ENCODE measurements around the gene ZNF850. TPM values are rescaled to one million over a fixed set of nuclear protein-coding genes. Genes with fewer than 3 reads are reported as not detected.

Gene ZNF850
- total RNA-seq, 1 experiment from 2014 or later = 1.4 TPM

- H2AFZ ChIP-seq (ENCODE audit: low read depth, low read length, poor library complexity, severe bottlenecking) = no peak overlapping the region
- no peaks in the 10 kb centered on the region for H3K27me3 ChIP-seq (ENCODE audit: insufficient read depth, low read length)
- peaks cover 5 to 9% of the 10 kb centered on the region in 2 experiments; a peak in 2 of 4 replicates for H3K9me3 ChIP-seq (ENCODE audit: control insufficient read depth in 1 of 2, insufficient read depth in 1 of 2, low read depth in 1 of 2, low read length in 2 of 2)
- H3K79me2 ChIP-seq (ENCODE audit: insufficient read depth, low read length) = no peaks in the 10 kb centered on the region
- DNase-seq (ENCODE audit: low read depth, low spot score) = no peak
- no peaks in the 10 kb centered on the region for H4K20me1 ChIP-seq (ENCODE audit: insufficient read depth)
- H3K4me2 ChIP-seq (ENCODE audit: low read length) = no peak overlapping the region
- no TSS peak for BruUV-seq (replicated peaks)
- ChIA-PET RAD21 (ENCODE audit: low non-redundant PET in 1 of 2, low total read pairs in 2 of 2, uncharacterized antibody in 2 of 2, unreplicated experiment in 2 of 2) (no interaction called here), POLR2A (no interaction called here), CTCF (no interaction called here)
- intact Hi-C loops (cut with micrococcal nuclease) = no loop called here
- no peak for TF ChIP-seq SRF (IDR thresholded peaks at IDR 0.05; ENCODE audit: low read depth)
- no peak for TF ChIP-seq ZNF274 (IDR thresholded peaks at IDR 0.05; ENCODE audit: low read depth, low read length)
- no peak overlapping the region for H3K27ac ChIP-seq (ENCODE audit: low read depth, low read length)
- H3K36me3 ChIP-seq (ENCODE audit: control insufficient read depth in 1 of 2, insufficient read depth in 2 of 2, low read length in 2 of 2) = no peaks in the 10 kb centered on the region
- H3K9ac ChIP-seq (ENCODE audit: low read length) = no peak overlapping the region
- ATAC-seq = no peak
- H3K9me2 ChIP-seq (ENCODE audit: insufficient read depth) = no peaks in the 10 kb centered on the region
- no peaks in the 10 kb centered on the region for H3K4me1 ChIP-seq (ENCODE audit: control insufficient read depth in 1 of 2, insufficient read depth in 2 of 2, low read length in 2 of 2)
- H3K4me3 ChIP-seq (replicated peaks in 1 of 2; ENCODE audit: low read depth in 1 of 2, low read length in 2 of 2) = no peak overlapping the region
Observed at GRCh38 chr19:36797786-36798108, 25.1 kb upstream of the ZNF850 start.

GRCh38 chr19:36796714-36796992 lies 24.0 kb upstream of the ZNF850 start:
- DNase-seq (ENCODE audit: low read depth, low spot score) (no peak), ATAC-seq (no peak)
- RAD21 ChIA-PET (ENCODE audit: low non-redundant PET in 1 of 2, low total read pairs in 2 of 2, uncharacterized antibody in 2 of 2, unreplicated experiment in 2 of 2) = no interaction called here
- H3K27me3 ChIP-seq (ENCODE audit: insufficient read depth, low read length) = no peaks in the 10 kb centered on the region
- POLR2A ChIA-PET = no interaction called here
- CTCF ChIA-PET = no interaction called here
- no peak overlapping the region for H3K4me3 ChIP-seq (replicated peaks in 1 of 2; ENCODE audit: low read depth in 1 of 2, low read length in 2 of 2)
- H3K9me2 ChIP-seq (ENCODE audit: insufficient read depth) = no peaks in the 10 kb centered on the region
- no peak overlapping the region for H3K9ac ChIP-seq (ENCODE audit: low read length)
- H3K4me2 ChIP-seq (ENCODE audit: low read length) = no peak overlapping the region
- H2AFZ ChIP-seq (ENCODE audit: low read depth, low read length, poor library complexity, severe bottlenecking) = no peak overlapping the region
- H4K20me1 ChIP-seq (ENCODE audit: insufficient read depth) = no peaks in the 10 kb centered on the region
- no peak overlapping the region for H3K27ac ChIP-seq (ENCODE audit: low read depth, low read length)
- no TSS peak for BruUV-seq (replicated peaks)
- peaks cover 5 to 9% of the 10 kb centered on the region in 2 experiments; a peak in 2 of 4 replicates for H3K9me3 ChIP-seq (ENCODE audit: control insufficient read depth in 1 of 2, insufficient read depth in 1 of 2, low read depth in 1 of 2, low read length in 2 of 2)
- intact Hi-C loops (cut with micrococcal nuclease) = no loop called here
- H3K79me2 ChIP-seq (ENCODE audit: insufficient read depth, low read length) = no peaks in the 10 kb centered on the region
- no peaks in the 10 kb centered on the region for H3K4me1 ChIP-seq (ENCODE audit: control insufficient read depth in 1 of 2, insufficient read depth in 2 of 2, low read length in 2 of 2)
- H3K36me3 ChIP-seq (ENCODE audit: control insufficient read depth in 1 of 2, insufficient read depth in 2 of 2, low read length in 2 of 2) = no peaks in the 10 kb centered on the region
- TF ChIP-seq ZNF274 (IDR thresholded peaks at IDR 0.05; ENCODE audit: low read depth, low read length) (no peak), EZH2 (IDR thresholded peaks at IDR 0.05) (no peak), POLR2AphosphoS5 (IDR thresholded peaks at IDR 0.05; ENCODE audit: low read depth, low read length) (no peak), JUND (IDR thresholded peaks at IDR 0.05) (no peak), CTCF (IDR thresholded peaks at IDR 0.05 in 2 of 3, conservative IDR thresholded peaks at IDR 0.05 in 1 of 3; ENCODE audit: borderline replicate concordance in 1 of 3, insufficient read depth in 1 of 3, low read depth in 2 of 3, low read length in 2 of 3) (no peak), CBX3 (IDR thresholded peaks at IDR 0.05; ENCODE audit: low read depth) (no peak), FOSL1 (IDR thresholded peaks at IDR 0.05; ENCODE audit: low read depth) (no peak), POLR2A (IDR thresholded peaks at IDR 0.05; ENCODE audit: borderline replicate concordance, extremely low read depth, insufficient read depth, insufficient read length) (no peak), SRF (IDR thresholded peaks at IDR 0.05; ENCODE audit: low read depth) (no peak), SP1 (IDR thresholded peaks at IDR 0.05; ENCODE audit: low read depth) (no peak), ZFX (IDR thresholded peaks at IDR 0.05) (no peak)
- TF ChIP-seq, protein P1, sequence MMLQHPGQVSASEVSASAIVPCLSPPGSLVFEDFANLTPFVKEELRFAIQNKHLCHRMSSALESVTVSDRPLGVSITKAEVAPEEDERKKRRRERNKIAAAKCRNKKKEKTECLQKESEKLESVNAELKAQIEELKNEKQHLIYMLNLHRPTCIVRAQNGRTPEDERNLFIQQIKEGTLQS (IDR thresholded peaks at IDR 0.05) = no peak
- TF ChIP-seq, protein P2, sequence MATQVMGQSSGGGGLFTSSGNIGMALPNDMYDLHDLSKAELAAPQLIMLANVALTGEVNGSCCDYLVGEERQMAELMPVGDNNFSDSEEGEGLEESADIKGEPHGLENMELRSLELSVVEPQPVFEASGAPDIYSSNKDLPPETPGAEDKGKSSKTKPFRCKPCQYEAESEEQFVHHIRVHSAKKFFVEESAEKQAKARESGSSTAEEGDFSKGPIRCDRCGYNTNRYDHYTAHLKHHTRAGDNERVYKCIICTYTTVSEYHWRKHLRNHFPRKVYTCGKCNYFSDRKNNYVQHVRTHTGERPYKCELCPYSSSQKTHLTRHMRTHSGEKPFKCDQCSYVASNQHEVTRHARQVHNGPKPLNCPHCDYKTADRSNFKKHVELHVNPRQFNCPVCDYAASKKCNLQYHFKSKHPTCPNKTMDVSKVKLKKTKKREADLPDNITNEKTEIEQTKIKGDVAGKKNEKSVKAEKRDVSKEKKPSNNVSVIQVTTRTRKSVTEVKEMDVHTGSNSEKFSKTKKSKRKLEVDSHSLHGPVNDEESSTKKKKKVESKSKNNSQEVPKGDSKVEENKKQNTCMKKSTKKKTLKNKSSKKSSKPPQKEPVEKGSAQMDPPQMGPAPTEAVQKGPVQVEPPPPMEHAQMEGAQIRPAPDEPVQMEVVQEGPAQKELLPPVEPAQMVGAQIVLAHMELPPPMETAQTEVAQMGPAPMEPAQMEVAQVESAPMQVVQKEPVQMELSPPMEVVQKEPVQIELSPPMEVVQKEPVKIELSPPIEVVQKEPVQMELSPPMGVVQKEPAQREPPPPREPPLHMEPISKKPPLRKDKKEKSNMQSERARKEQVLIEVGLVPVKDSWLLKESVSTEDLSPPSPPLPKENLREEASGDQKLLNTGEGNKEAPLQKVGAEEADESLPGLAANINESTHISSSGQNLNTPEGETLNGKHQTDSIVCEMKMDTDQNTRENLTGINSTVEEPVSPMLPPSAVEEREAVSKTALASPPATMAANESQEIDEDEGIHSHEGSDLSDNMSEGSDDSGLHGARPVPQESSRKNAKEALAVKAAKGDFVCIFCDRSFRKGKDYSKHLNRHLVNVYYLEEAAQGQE (IDR thresholded peaks at IDR 0.05; ENCODE audit: low read depth) = no peak
- TF ChIP-seq, protein P3, sequence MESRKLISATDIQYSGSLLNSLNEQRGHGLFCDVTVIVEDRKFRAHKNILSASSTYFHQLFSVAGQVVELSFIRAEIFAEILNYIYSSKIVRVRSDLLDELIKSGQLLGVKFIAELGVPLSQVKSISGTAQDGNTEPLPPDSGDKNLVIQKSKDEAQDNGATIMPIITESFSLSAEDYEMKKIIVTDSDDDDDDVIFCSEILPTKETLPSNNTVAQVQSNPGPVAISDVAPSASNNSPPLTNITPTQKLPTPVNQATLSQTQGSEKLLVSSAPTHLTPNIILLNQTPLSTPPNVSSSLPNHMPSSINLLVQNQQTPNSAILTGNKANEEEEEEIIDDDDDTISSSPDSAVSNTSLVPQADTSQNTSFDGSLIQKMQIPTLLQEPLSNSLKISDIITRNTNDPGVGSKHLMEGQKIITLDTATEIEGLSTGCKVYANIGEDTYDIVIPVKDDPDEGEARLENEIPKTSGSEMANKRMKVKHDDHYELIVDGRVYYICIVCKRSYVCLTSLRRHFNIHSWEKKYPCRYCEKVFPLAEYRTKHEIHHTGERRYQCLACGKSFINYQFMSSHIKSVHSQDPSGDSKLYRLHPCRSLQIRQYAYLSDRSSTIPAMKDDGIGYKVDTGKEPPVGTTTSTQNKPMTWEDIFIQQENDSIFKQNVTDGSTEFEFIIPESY (IDR thresholded peaks at IDR 0.05; ENCODE audit: extremely low read depth, insufficient replicate concordance, low read length) = no peak

Measured in HCT116 (cell line).